MM.1S (cell line): ENCODE results near the gene ATP8B3.

Experiments used
- DNase-seq: peaks from one replicate; pipeline ENCODE4 v3.0.0-alpha.2; 2015
- H2AFZ ChIP-seq: fragments of 300-600 bp; sonication (generic); 2 replicates; pipeline ENCODE4 v1.6.0; 2016; ENCODE audit warnings: antibody characterized with exemption, low read length
- H3F3A ChIP-seq: fragments of 300-600 bp; sonication (generic); 2 replicates; pipeline ENCODE4 v1.6.1; 2016; ENCODE audit warnings: mild to moderate bottlenecking, antibody characterized with exemption, low read length, moderate library complexity, mixed read lengths; ENCODE audit not compliant: insufficient read depth
- H3K27ac ChIP-seq: fragments of 300-600 bp; sonication (generic); 2 replicates; pipeline ENCODE4 v1.5.1; 2016; ENCODE audit warnings: mild to moderate bottlenecking, low read length
- H3K27me3 ChIP-seq: fragments of 300-600 bp; sonication (generic); replicated peaks from 2 replicates; pipeline ENCODE4 v1.6.0; 2016; ENCODE audit warnings: low read length; ENCODE audit not compliant: insufficient read depth
- H3K36me3 ChIP-seq: fragments of 300-600 bp; sonication (generic); replicated peaks from 2 replicates; pipeline ENCODE4 v1.6.1; 2016; ENCODE audit warnings: mild to moderate bottlenecking, low read length, mixed read lengths; ENCODE audit not compliant: insufficient read depth
- H3K4me1 ChIP-seq: fragments of 300-600 bp; sonication (generic); 2 replicates; pipeline ENCODE4 v1.6.1; 2016; ENCODE audit warnings: low read length, mixed read lengths
- H3K4me2 ChIP-seq: fragments of 300-600 bp; sonication (generic); 2 replicates; pipeline ENCODE4 v1.6.0; 2016; ENCODE audit warnings: low read depth, low read length
- H3K4me3 ChIP-seq: fragments of 300-600 bp; sonication (generic); 2 replicates; pipeline ENCODE4 v1.5.1; 2016; ENCODE audit warnings: low read length, mixed read lengths
- H3K79me2 ChIP-seq: fragments of 300-600 bp; sonication (generic); 2 replicates; pipeline ENCODE4 v1.6.1; 2016; ENCODE audit warnings: mixed run types, low read length, mixed read lengths
- H3K9ac ChIP-seq: fragments of 300-600 bp; sonication (generic); 2 replicates; pipeline ENCODE4 v1.6.1; 2016; ENCODE audit warnings: low read length, mixed read lengths
- H3K9me2 ChIP-seq: fragments of 300-600 bp; sonication (generic); replicated peaks from 2 replicates; pipeline ENCODE4 v1.6.1; 2016; ENCODE audit warnings: mild to moderate bottlenecking, low read length, mixed read lengths; ENCODE audit not compliant: insufficient read depth
- H3K9me3 ChIP-seq: fragments of 300-600 bp; sonication (generic); replicated peaks from 2 replicates; pipeline ENCODE4 v1.6.1; 2016; ENCODE audit warnings: mild to moderate bottlenecking, low read length, mixed read lengths; ENCODE audit not compliant: insufficient read depth
- H4K20me1 ChIP-seq: fragments of 300-600 bp; sonication (generic); 2 replicates; pipeline ENCODE4 v1.6.1; 2016; ENCODE audit warnings: mild to moderate bottlenecking, low read length, moderate library complexity, mixed read lengths; ENCODE audit not compliant: insufficient read depth
- EZH2 ChIP-seq: fragments of 300-600 bp; sonication (generic); optimal IDR thresholded peaks from 2 replicates; pipeline ENCODE3; 2017; ENCODE audit warnings: low read depth, mild to moderate bottlenecking, antibody characterized with exemption, low read length, mixed read lengths
- EZH2phosphoT487 ChIP-seq: fragments of 300-600 bp; sonication (generic); IDR thresholded peaks from 2 replicates; pipeline ENCODE4 v1.6.1; 2018; ENCODE audit warnings: antibody characterized with exemption, low read length
- TF ChIP-seq, protein P1 (sequence below): fragments of 300-600 bp; sonication (generic); IDR thresholded peaks from 2 replicates; pipeline ENCODE4 v1.5.1; 2016; ENCODE audit warnings: antibody characterized with exemption, low read length, mixed read lengths

The ATP8B3 gene

GRCh38 chr19:1769645-1769985, 42.5 kb downstream of the ATP8B3 start:
- H3K9me3 ChIP-seq = no peaks in the 10 kb centered on the region
- H3F3A ChIP-seq = no peaks in the 10 kb centered on the region
- no peaks in the 10 kb centered on the region for H3K36me3 ChIP-seq
- no peak overlapping the region for H3K4me2 ChIP-seq
- H3K79me2 ChIP-seq = no peaks in the 10 kb centered on the region
- no peak overlapping the region for H3K9ac ChIP-seq
- peaks cover 89% of the 10 kb centered on the region for H3K27me3 ChIP-seq
- no peaks in the 10 kb centered on the region for H3K4me1 ChIP-seq
- TF ChIP-seq EZH2phosphoT487 (no peak), EZH2 (no peak)
- TF ChIP-seq, protein P1, sequence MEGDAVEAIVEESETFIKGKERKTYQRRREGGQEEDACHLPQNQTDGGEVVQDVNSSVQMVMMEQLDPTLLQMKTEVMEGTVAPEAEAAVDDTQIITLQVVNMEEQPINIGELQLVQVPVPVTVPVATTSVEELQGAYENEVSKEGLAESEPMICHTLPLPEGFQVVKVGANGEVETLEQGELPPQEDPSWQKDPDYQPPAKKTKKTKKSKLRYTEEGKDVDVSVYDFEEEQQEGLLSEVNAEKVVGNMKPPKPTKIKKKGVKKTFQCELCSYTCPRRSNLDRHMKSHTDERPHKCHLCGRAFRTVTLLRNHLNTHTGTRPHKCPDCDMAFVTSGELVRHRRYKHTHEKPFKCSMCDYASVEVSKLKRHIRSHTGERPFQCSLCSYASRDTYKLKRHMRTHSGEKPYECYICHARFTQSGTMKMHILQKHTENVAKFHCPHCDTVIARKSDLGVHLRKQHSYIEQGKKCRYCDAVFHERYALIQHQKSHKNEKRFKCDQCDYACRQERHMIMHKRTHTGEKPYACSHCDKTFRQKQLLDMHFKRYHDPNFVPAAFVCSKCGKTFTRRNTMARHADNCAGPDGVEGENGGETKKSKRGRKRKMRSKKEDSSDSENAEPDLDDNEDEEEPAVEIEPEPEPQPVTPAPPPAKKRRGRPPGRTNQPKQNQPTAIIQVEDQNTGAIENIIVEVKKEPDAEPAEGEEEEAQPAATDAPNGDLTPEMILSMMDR = no peak
- no peak overlapping the region for H3K27ac ChIP-seq
- no peaks in the 10 kb centered on the region for H3K9me2 ChIP-seq
- H3K4me3 ChIP-seq = no peak overlapping the region
- H4K20me1 ChIP-seq = no peaks in the 10 kb centered on the region
- H2AFZ ChIP-seq = no peak overlapping the region
- no peak for DNase-seq

GRCh38 chr19:1768918-1769644, 43.0 kb downstream of the ATP8B3 start:
- no peaks in the 10 kb centered on the region for H4K20me1 ChIP-seq
- no peak overlapping the region for H3K4me3 ChIP-seq
- H3K36me3 ChIP-seq = no peaks in the 10 kb centered on the region
- no peak for DNase-seq
- H3K9me2 ChIP-seq = no peaks in the 10 kb centered on the region
- H3K9ac ChIP-seq = no peak overlapping the region
- H3K79me2 ChIP-seq = no peaks in the 10 kb centered on the region
- no peak overlapping the region for H3K27ac ChIP-seq
- no peak overlapping the region for H3K4me2 ChIP-seq
- H2AFZ ChIP-seq = no peak overlapping the region
- H3K4me1 ChIP-seq = no peaks in the 10 kb centered on the region
- no peaks in the 10 kb centered on the region for H3K9me3 ChIP-seq
- TF ChIP-seq, protein P1 = no peak
- TF ChIP-seq EZH2phosphoT487 (no peak), EZH2 (no peak)
- no peaks in the 10 kb centered on the region for H3F3A ChIP-seq
- peaks cover 89% of the 10 kb centered on the region for H3K27me3 ChIP-seq

GRCh38 chr19:1768248-1768647, 43.8 kb downstream of the ATP8B3 start:
- H3K4me1 ChIP-seq = no peaks in the 10 kb centered on the region
- peaks cover 89% of the 10 kb centered on the region for H3K27me3 ChIP-seq
- no peak for DNase-seq
- no peaks in the 10 kb centered on the region for H3F3A ChIP-seq
- H3K4me2 ChIP-seq = no peak overlapping the region
- no peak overlapping the region for H3K4me3 ChIP-seq
- H2AFZ ChIP-seq = no peak overlapping the region
- H3K9me3 ChIP-seq = no peaks in the 10 kb centered on the region
- no peaks in the 10 kb centered on the region for H3K79me2 ChIP-seq
- H3K9ac ChIP-seq = no peak overlapping the region
- H3K36me3 ChIP-seq = no peaks in the 10 kb centered on the region
- no peak for TF ChIP-seq EZH2phosphoT487
- TF ChIP-seq, protein P1 = no peak; the same call in 1 of the 2 replicates
- TF ChIP-seq EZH2 = no peak
- H3K9me2 ChIP-seq = no peaks in the 10 kb centered on the region
- no peak overlapping the region for H3K27ac ChIP-seq
- H4K20me1 ChIP-seq = no peaks in the 10 kb centered on the region
